Kidney tubule cell (primary cell): ENCODE data around the gene OR4M2.
A peak's percentile ranks its signal among the peaks of the same experiment; 100 is the strongest.
"Not testable (repeated sequence)": the region's sequence is repeated elsewhere in the genome, so short reads cannot be mapped to it uniquely, and the experiment has no call there.

Experiments used
- DNase-seq: peaks from one replicate; pipeline ENCODE4 v3.0.0-alpha.2; 2018; ENCODE audit warnings: low spot score

Gene OR4M2, protein sequence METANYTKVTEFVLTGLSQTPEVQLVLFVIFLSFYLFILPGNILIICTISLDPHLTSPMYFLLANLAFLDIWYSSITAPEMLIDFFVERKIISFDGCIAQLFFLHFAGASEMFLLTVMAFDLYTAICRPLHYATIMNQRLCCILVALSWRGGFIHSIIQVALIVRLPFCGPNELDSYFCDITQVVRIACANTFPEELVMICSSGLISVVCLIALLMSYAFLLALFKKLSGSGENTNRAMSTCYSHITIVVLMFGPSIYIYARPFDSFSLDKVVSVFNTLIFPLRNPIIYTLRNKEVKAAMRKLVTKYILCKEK

DNA sequence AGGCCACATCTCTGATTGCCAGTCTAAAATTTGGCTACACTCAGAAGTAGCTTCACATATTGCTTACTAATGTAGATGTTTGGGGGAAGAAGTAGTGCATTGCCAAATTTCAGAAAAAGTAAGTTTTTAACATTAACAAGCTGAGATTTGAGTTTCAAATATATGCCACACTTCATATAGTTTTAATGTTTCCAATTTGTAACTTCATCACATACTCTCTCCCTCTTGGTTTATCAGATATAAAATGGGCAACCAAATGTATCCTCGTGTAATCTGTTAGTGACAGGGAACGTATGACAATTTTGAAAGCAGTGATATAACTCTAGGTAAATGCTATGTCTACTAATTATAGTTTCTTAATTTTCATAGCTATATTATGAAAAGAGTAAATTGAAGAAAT lies at the start of gene OR4M2:
Gene OR4M2, plus strand, starts transcription at position 301 of the 400 bp plus-strand sequence. Its CDS starts 98 bp downstream, at position 399.
- DNase-seq, result not testable (repeated sequence)

DNA sequence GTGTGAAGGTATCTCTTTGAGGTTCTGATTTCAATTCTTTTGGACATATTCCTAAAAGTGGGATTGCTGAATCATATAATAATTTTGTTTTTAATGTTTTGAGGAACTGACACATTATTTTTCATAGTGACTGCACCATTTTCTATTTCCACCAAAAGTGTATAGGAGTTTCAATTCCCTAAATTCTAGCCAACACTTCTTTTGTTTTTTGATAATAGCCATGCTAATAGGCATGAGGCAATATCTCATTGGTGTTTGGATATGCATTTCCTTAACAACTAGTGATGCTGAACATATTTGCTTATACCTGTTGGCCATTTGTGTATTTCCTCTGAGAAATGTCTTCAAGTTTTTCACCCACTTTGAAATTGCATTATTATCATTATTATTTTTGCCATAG lies 11.1 kb upstream of the OR4M2 start:
- DNase-seq, result not testable (repeated sequence)

DNA sequence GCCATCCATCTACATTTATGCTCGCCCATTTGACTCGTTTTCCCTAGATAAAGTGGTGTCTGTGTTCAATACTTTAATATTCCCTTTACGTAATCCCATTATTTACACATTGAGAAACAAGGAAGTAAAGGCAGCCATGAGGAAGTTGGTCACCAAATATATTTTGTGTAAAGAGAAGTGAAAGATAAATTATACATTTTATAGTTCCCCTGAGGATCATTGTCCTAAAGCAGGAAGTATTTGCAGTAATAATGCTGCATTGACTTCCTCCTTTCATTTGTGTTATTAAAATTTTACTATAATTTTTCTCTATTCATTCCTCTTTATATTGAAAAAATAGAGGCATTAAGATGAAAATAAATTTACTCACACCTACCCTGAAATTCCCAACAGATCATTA lies 1.1 kb downstream of the OR4M2 start:
- DNase-seq, result not testable (repeated sequence)

DNA sequence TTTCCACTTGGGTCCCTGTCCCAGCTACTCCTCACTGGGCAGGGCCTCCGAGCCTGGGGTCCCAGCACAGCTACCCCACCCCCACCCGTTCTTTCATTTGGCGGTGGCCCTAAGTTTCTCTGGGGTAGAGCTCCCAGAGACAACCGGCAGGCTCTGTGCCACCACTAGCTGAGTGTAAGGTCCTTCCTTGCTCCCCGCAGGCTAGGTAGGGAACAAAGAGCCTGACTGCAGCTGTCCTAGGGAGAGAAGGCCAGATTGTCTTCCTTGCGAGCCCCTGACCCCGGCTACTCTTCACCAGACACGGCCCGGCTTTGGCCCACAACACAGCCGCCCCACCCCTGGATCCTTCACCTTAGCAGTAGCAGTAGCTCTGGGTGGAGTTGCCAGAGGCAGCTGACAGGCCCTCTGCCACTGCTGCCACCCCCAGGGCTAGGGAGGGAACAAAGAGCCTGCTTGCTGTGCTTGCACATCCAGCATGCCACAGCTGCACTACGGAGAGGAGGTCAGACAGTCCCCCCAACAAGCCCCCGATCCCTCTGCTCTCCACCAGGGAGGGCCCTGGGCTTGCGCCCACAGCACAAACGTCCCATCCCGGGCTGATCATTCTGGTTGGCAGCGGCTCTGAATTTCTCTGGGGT lies 18.4 kb downstream of the OR4M2 start:
- DNase-seq, result not testable (repeated sequence)

DNA sequence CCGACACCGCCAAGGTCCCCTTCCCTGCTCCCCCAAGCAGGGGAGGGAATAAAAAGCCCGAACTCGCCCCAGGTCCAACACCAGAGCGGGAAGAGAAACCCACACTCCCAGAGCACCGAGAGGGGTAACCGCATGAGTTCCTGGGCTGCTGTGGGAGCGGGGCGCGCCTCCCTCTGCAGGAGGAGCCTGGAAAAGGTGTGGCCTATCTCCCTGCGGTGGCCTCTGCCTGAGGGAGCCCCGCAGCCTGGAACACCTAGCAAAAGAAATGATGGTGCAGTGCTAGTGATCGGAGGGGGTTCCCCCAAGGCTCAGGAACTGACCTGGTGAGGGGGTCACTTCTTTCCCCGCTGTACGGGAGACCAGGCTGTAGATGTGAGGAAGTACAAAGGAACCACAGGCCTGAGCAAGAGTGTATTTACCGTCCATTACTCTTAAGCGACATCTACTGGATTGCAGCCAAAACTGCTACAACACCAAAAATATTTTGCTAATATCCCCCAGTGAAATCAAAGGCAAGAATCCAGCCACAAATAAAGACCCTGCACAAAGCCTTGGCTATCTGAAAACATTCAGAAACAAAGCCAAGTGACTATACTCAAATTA lies 19.1 kb downstream of the OR4M2 start:
- DNase-seq, result not testable (repeated sequence)

DNA sequence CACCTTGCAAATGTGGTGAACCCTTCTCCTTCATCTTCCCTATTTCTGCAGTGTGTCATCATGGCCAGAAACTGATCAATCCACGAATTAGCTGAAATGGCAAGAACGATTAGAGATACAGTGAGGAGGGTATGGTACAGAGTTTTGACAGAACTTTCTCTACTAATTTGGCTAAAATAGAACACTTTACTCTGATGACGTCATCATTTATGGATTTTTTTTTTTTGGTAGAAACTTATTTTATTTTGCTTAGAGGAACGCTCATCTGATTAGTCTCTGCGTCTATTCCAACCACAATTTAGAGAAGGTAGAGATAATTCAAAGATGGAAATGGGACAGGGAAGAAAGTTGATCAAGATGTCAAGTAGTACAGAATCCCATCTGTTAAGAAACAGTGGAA lies 41.7 kb downstream of the OR4M2 start:
- peak; percentile 0 for DNase-seq
